Measurements from ENCODE around the gene ZNF469. TPM values are rescaled to one million over a fixed set of nuclear protein-coding genes. Genes with fewer than 3 reads are reported as not detected.

The ZNF469 gene
- total RNA-seq, 2 donors from 2014 or later = 4.5 to 11.3 TPM

GRCh38 chr16:88365244-88365865 lies 17.4 kb upstream of the ZNF469 start:
- TF ChIP-seq, protein P1, sequence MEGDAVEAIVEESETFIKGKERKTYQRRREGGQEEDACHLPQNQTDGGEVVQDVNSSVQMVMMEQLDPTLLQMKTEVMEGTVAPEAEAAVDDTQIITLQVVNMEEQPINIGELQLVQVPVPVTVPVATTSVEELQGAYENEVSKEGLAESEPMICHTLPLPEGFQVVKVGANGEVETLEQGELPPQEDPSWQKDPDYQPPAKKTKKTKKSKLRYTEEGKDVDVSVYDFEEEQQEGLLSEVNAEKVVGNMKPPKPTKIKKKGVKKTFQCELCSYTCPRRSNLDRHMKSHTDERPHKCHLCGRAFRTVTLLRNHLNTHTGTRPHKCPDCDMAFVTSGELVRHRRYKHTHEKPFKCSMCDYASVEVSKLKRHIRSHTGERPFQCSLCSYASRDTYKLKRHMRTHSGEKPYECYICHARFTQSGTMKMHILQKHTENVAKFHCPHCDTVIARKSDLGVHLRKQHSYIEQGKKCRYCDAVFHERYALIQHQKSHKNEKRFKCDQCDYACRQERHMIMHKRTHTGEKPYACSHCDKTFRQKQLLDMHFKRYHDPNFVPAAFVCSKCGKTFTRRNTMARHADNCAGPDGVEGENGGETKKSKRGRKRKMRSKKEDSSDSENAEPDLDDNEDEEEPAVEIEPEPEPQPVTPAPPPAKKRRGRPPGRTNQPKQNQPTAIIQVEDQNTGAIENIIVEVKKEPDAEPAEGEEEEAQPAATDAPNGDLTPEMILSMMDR (IDR thresholded peaks at IDR 0.05) = no peak
- no peaks in the 10 kb centered on the region for H3K36me3 ChIP-seq
- no peak for DNase-seq (ENCODE audit: low spot score)
- H3K4me3 ChIP-seq = no peak overlapping the region
- H3K9me3 ChIP-seq = peaks cover 7% of the 10 kb centered on the region
- no peaks in the 10 kb centered on the region for H3K27me3 ChIP-seq (replicated peaks; ENCODE audit: insufficient read depth)
- H3K4me1 ChIP-seq (ENCODE audit: control insufficient read depth in 1 of 2, low read depth in 2 of 2) = no peaks in the 10 kb centered on the region
- no peak overlapping the region for H3K27ac ChIP-seq
- ATAC-seq (ENCODE audit: insufficient number of reproducible peaks, low FRiP score, low read depth) = no peak

DNA sequence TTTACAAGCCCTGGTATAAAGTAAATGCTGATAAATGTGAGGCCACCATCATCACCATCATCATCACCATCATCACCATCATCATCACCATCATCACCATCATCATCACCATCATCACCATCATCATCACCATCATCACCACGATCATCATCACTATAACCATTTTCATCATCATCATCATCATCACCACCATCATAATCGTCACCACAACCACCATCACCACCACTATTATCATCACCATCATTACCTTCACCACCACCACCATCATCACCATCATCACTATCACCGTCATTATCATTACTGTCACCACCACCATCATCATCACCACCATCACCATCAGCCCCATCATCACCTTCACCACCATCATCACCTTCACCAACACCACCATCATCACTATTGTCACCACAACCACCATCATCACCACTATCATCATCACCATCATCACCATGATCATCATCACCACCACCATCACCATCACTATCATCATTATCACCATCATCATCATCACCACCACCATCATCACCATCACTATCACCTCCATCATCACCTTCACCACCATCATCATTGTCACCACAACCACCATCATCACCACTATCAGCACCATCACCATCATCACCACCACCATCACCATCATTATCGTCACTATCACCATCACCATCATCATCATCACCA lies 16.6 kb upstream of the ZNF469 start:
- TF ChIP-seq, protein P1 (IDR thresholded peaks at IDR 0.05) = no peak
- no peak overlapping the region for H3K27ac ChIP-seq
- no peaks in the 10 kb centered on the region for H3K4me1 ChIP-seq (ENCODE audit: control insufficient read depth in 1 of 2, low read depth in 2 of 2)
- no peak overlapping the region for H3K4me3 ChIP-seq
- H3K36me3 ChIP-seq = no peaks in the 10 kb centered on the region
- H3K27me3 ChIP-seq (replicated peaks; ENCODE audit: insufficient read depth) = no peaks in the 10 kb centered on the region
- H3K9me3 ChIP-seq = peaks cover 7% of the 10 kb centered on the region
- ATAC-seq (ENCODE audit: insufficient number of reproducible peaks, low FRiP score, low read depth) (no peak), DNase-seq (ENCODE audit: low spot score) (no peak)

GRCh38 chr16:88366704-88367047 lies 16.1 kb upstream of the ZNF469 start:
- Histone ChIP-seq H3K27me3 (replicated peaks; ENCODE audit: insufficient read depth) (no peaks in the 10 kb centered on the region), H3K27ac (no peak overlapping the region), H3K36me3 (no peaks in the 10 kb centered on the region), H3K9me3 (peaks cover 7% of the 10 kb centered on the region), H3K4me3 (no peak overlapping the region), H3K4me1 (ENCODE audit: control insufficient read depth in 1 of 2, low read depth in 2 of 2) (no peaks in the 10 kb centered on the region)
- ATAC-seq (ENCODE audit: insufficient number of reproducible peaks, low FRiP score, low read depth) = no peak
- no peak for DNase-seq (ENCODE audit: low spot score)
- TF ChIP-seq, protein P1 (IDR thresholded peaks at IDR 0.05) = no peak

DNA sequence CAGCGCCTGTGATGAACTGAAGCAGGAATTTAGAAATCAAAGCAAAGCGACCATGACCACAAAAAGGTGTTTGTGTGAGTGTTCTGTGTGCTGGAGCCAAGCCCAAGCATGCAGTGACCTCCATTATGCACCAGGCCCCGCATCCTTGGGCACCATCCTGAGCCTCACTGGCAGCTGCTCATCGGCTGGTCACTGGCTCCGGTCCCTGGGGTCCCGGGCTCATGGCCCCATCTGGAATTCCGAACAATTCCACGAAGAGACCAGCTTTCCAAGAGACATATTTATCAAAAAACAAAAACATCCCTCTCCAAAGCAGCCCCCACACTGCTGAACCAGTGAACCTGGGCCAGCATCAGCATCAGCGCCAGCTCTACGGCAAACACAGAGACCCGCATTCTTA lies 15.2 kb upstream of the ZNF469 start:
- no peak overlapping the region for H3K27ac ChIP-seq
- no peaks in the 10 kb centered on the region for H3K4me1 ChIP-seq (ENCODE audit: control insufficient read depth in 1 of 2, low read depth in 2 of 2)
- H3K4me3 ChIP-seq = no peak overlapping the region
- ATAC-seq (ENCODE audit: insufficient number of reproducible peaks, low FRiP score, low read depth) = no peak
- no peaks in the 10 kb centered on the region for H3K36me3 ChIP-seq
- H3K27me3 ChIP-seq (replicated peaks; ENCODE audit: insufficient read depth) = no peaks in the 10 kb centered on the region
- peaks cover 4% of the 10 kb centered on the region for H3K9me3 ChIP-seq
- no peak for DNase-seq (ENCODE audit: low spot score)
- TF ChIP-seq, protein P1 (IDR thresholded peaks at IDR 0.05) = no peak

GRCh38 chr16:88368036-88368435 lies 14.7 kb upstream of the ZNF469 start:
- DNase-seq (ENCODE audit: low spot score) (no peak), ATAC-seq (ENCODE audit: insufficient number of reproducible peaks, low FRiP score, low read depth) (no peak)
- Histone ChIP-seq H3K27ac (no peak overlapping the region), H3K4me3 (no peak overlapping the region), H3K4me1 (ENCODE audit: control insufficient read depth in 1 of 2, low read depth in 2 of 2) (no peaks in the 10 kb centered on the region), H3K27me3 (replicated peaks; ENCODE audit: insufficient read depth) (no peaks in the 10 kb centered on the region), H3K36me3 (no peaks in the 10 kb centered on the region), H3K9me3 (peaks cover under 1% of the 10 kb centered on the region)
- TF ChIP-seq, protein P1 (IDR thresholded peaks at IDR 0.05) = no peak

All from thoracic aorta (tissue), 2 donors.